Endodermal cell (in vitro differentiated cells): ENCODE results near the gene CLEC16A. TPM values are rescaled to one million over a fixed set of nuclear protein-coding genes. Genes with fewer than 3 reads are reported as not detected.
A peak's percentile ranks its signal among the peaks of the same experiment; 100 is the strongest.

Experiments
- DNase-seq: peaks from one replicate; pipeline ENCODE4 v3.0.0-alpha.2; 2017
- H3K27ac ChIP-seq: 2 replicates; pipeline ENCODE4 v1.5.1; 2013; ENCODE audit warnings: mild to moderate bottlenecking, low read depth, low read length, moderate library complexity
- H3K27me3 ChIP-seq: 2 replicates; pipeline ENCODE4 v1.6.1; 2013; ENCODE audit warnings: mild to moderate bottlenecking, low read length, moderate library complexity; ENCODE audit not compliant: insufficient read depth, control insufficient read depth, poor library complexity, severe bottlenecking
- H3K36me3 ChIP-seq: 2 replicates; pipeline ENCODE4 v1.7.0; 2013; ENCODE audit warnings: mild to moderate bottlenecking, low read length, moderate library complexity; ENCODE audit not compliant: control insufficient read depth, insufficient read depth
- H3K4me1 ChIP-seq: one replicate; pipeline ENCODE4 v1.7.0; 2013; ENCODE audit warnings: low read length; ENCODE audit not compliant: control insufficient read depth, insufficient read depth
- H3K4me3 ChIP-seq: 2 replicates; pipeline ENCODE4 v1.5.1; 2013; ENCODE audit warnings: mild to moderate bottlenecking, low read length, moderate library complexity
- H3K9ac ChIP-seq: 2 replicates; pipeline ENCODE4 v1.6.1; 2013; ENCODE audit warnings: mild to moderate bottlenecking, low read length, moderate library complexity; ENCODE audit not compliant: poor library complexity, severe bottlenecking; ENCODE audit errors: extremely low read depth
- H3K9me3 ChIP-seq: 2 replicates; pipeline ENCODE4 v1.6.1; 2013; ENCODE audit warnings: mild to moderate bottlenecking, low read length, moderate library complexity; ENCODE audit not compliant: control insufficient read depth
- H3K27ac Mint-ChIP-seq: 2 replicates; pipeline ENCODE4 v1.8.0; 2020; ENCODE audit warnings: mixed read lengths
- H3K27me3 Mint-ChIP-seq: 2 replicates; pipeline ENCODE4 v1.8.0; 2021; ENCODE audit warnings: mild to moderate bottlenecking, mixed read lengths; ENCODE audit not compliant: insufficient read depth
- H3K36me3 Mint-ChIP-seq: 2 replicates; pipeline ENCODE4 v1.8.0; 2020; ENCODE audit warnings: low read depth, mixed read lengths
- H3K4me1 Mint-ChIP-seq: 2 replicates; pipeline ENCODE4 v1.8.0; 2020; ENCODE audit warnings: mixed read lengths
- H3K4me3 Mint-ChIP-seq: 2 replicates; pipeline ENCODE4 v1.8.0; 2020; ENCODE audit warnings: mild to moderate bottlenecking, moderate library complexity, mixed read lengths
- H3K9me3 Mint-ChIP-seq: 2 replicates; pipeline ENCODE4 v1.8.0; 2020; ENCODE audit warnings: mild to moderate bottlenecking, mixed read lengths
- WGBS, 2 experiments: methylation state at CpG; one replicate each; pipeline versions ENCODE4 v1.1.5 to v1.1.7; 2013; ENCODE audit warnings: missing lambda C conversion rate in 2 of 2, mixed read lengths in 1 of 2; ENCODE audit not compliant: insufficient coverage in 1 of 2, insufficient read length in 1 of 2; 5-methylcytosine and 5-hydroxymethylcytosine counted together
- total RNA-seq, 2 donors: library from RNA; stranded (reverse); fragmentation: NEBNext Ultra II Directional in 1 of 2; extraction: Animal tissue kit (Norgen Biotek cat#: 25700) in 1 of 2; gene quantifications; 2 replicates in 1 of 2; 3 replicates in 1 of 2; pipeline ENCODE4 v1.2.1, GENCODE V29; 2021
- TF ChIP-seq, protein P1 (sequence below): fragments of 200-600 bp; sonication (generic); conservative IDR thresholded peaks from 2 replicates; pipeline ENCODE4 v1.5.0; 2021; ENCODE audit warnings: antibody characterized with exemption, mild to moderate bottlenecking

CLEC16A gene
- total RNA-seq, 2 donors from 2014 or later, result 19.5 to 28.3 TPM

DNA sequence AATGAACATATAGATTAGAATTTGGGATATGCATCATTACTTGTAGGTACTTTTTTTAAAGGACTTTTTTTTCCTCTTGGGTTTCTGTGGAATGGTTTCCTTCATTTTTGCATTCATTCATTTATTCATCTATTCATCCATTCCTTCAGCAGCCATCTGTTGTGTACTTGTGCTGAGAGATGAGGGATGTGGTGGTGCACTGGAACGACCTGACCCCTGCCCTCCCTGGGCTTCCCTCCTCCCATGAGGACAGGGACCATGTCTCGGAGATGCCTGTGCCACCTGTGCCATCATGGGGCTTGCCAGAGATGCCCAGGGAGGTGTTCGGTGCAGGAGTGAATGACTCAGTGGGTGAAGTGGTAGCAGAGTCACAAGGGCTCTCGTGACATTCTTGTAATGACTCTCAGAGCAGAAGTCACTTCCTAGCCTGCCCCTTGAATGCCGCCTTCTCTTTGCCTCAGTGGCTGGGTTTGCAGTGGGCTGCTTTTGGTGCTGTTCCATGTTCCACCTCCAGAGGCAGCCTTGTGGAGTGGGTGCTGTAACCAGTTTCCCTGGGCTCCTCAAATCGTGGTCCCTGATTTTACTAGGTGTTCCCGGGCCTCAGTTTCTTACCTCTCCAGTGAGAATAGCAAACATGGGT is 43.9 kb downstream of the CLEC16A start:
- H3K27ac Mint-ChIP-seq, result no peak overlapping the region
- peaks cover 54% of the 10 kb centered on the region for H3K36me3 Mint-ChIP-seq
- no peaks in the 10 kb centered on the region for H3K4me1 Mint-ChIP-seq

DNA sequence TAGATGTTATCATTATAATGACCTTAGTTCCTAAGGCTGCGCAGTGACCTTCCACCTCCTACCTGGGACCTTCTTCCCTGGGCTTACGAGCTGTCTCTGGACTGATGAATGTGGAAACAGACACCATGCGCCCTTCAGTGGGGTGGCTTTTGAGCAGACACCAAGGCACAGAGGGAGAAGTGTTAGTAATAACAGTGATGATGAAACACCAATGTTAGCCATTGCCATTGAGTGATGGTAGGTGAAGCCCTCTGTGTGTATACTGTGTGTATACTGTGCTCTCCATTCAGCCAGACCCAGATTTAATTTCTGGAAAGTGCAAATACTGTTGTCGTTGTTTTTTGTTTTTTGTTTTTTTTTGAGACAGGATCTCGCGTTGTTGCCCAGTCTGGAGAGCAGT is 44.5 kb downstream of the CLEC16A start:
- H3K27me3 Mint-ChIP-seq, result no peaks in the 10 kb centered on the region
- Histone ChIP-seq H3K36me3 (peaks cover 32% of the 10 kb centered on the region), H3K4me3 (no peak overlapping the region), H3K9me3 (no peaks in the 10 kb centered on the region), H3K27me3 (no peaks in the 10 kb centered on the region), H3K9ac (no peak overlapping the region), H3K27ac (no peak overlapping the region), H3K4me1 (no peaks in the 10 kb centered on the region)
- peaks cover 52% of the 10 kb centered on the region for H3K36me3 Mint-ChIP-seq
- no peak overlapping the region for H3K27ac Mint-ChIP-seq
- H3K4me1 Mint-ChIP-seq, result no peaks in the 10 kb centered on the region
- H3K4me3 Mint-ChIP-seq, result no peak overlapping the region
- no peak for DNase-seq
- TF ChIP-seq, protein P1, sequence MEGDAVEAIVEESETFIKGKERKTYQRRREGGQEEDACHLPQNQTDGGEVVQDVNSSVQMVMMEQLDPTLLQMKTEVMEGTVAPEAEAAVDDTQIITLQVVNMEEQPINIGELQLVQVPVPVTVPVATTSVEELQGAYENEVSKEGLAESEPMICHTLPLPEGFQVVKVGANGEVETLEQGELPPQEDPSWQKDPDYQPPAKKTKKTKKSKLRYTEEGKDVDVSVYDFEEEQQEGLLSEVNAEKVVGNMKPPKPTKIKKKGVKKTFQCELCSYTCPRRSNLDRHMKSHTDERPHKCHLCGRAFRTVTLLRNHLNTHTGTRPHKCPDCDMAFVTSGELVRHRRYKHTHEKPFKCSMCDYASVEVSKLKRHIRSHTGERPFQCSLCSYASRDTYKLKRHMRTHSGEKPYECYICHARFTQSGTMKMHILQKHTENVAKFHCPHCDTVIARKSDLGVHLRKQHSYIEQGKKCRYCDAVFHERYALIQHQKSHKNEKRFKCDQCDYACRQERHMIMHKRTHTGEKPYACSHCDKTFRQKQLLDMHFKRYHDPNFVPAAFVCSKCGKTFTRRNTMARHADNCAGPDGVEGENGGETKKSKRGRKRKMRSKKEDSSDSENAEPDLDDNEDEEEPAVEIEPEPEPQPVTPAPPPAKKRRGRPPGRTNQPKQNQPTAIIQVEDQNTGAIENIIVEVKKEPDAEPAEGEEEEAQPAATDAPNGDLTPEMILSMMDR, result no peak
- 93 to 95% methylated on average over 4 to 6 of the region's 6 CpGs for WGBS, 2 experiments
- H3K9me3 Mint-ChIP-seq, result no peaks in the 10 kb centered on the region

More for the DNA sequence above, 43.9 kb downstream of the CLEC16A start:
- Histone ChIP-seq H3K27ac (no peak overlapping the region), H3K4me3 (no peak overlapping the region), H3K27me3 (no peaks in the 10 kb centered on the region), H3K9ac (no peak overlapping the region), H3K4me1 (no peaks in the 10 kb centered on the region), H3K36me3 (peaks cover 31% of the 10 kb centered on the region), H3K9me3 (no peaks in the 10 kb centered on the region)
- no peak overlapping the region for H3K4me3 Mint-ChIP-seq
- TF ChIP-seq, protein P1, result peak; percentile 71
- peak; percentile 76 for DNase-seq
- no peaks in the 10 kb centered on the region for H3K9me3 Mint-ChIP-seq
- no peaks in the 10 kb centered on the region for H3K27me3 Mint-ChIP-seq
- WGBS, 2 experiments, result 56 to 72% methylated on average over 6 to 7 of the region's 7 CpGs

DNA sequence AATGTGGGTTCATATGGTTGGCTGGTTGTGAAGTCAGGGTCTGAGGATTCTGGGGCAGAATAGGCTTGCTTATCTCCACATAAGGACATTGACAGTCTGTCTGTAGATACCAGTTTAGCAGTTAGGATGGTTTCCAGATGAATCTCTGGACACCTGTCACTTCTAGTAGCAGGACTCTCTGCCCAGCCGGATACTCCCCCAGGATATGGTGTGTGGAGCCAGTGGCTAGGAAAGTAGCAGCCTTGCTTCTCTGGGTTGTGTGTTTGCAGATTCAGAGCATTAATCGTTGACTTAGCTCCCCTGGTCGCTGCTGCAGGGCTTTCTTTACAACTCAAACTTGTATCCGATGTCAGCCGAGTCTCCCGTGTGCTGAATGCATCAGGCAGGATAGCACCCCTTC is 45.2 kb downstream of the CLEC16A start:
- DNase-seq, result no peak
- Histone ChIP-seq H3K36me3 (peaks cover 39% of the 10 kb centered on the region), H3K27ac (no peak overlapping the region), H3K4me1 (no peaks in the 10 kb centered on the region), H3K27me3 (no peaks in the 10 kb centered on the region), H3K9me3 (no peaks in the 10 kb centered on the region), H3K4me3 (no peak overlapping the region), H3K9ac (no peak overlapping the region)
- Mint-ChIP-seq H3K9me3 (no peaks in the 10 kb centered on the region), H3K36me3 (peaks cover 52% of the 10 kb centered on the region), H3K27me3 (no peaks in the 10 kb centered on the region), H3K27ac (no peak overlapping the region), H3K4me1 (no peaks in the 10 kb centered on the region), H3K4me3 (no peak overlapping the region)
- WGBS, 2 experiments, result 84 to 91% methylated on average over 5 to 6 of the region's 6 CpGs
- TF ChIP-seq, protein P1, result no peak
